SK-N-SH treated with all-trans-retinoic acid at 6 μM for 48 hours (cell line): ENCODE measurements around the gene FKBP2.

Source experiments
- ATAC-seq: fragments of 200-7000 bp; cut with Tn5 transposase; 3 replicates; pipeline ENCODE4 v1.9.1; 2020; ENCODE audit warnings: mild to moderate bottlenecking, moderate library complexity
- ARNTL ChIP-seq: fragments of 450-650 bp; formaldehyde crosslinking; IDR thresholded peaks from 2 replicates; pipeline ENCODE4 v1.5.0; 2020; ENCODE audit warnings: low read depth, mild to moderate bottlenecking, moderate library complexity, borderline replicate concordance
- BACH2 ChIP-seq: fragments of 250-450 bp; sonication (Bioruptor Pico); IDR thresholded peaks from 2 replicates; pipeline ENCODE4 v1.9.0; 2021; ENCODE audit warnings: mild to moderate bottlenecking, borderline replicate concordance
- CSDC2 ChIP-seq: fragments of 250-450 bp; sonication (Bioruptor Pico); IDR thresholded peaks from 2 replicates; pipeline ENCODE4 v1.5.0; 2020; ENCODE audit warnings: mild to moderate bottlenecking, moderate library complexity
- CSRNP3 ChIP-seq: fragments of 250-450 bp; sonication (Bioruptor Pico); IDR thresholded peaks from 2 replicates; pipeline ENCODE4 v1.5.1; 2021; ENCODE audit warnings: mild to moderate bottlenecking, moderate library complexity
- ESRRG ChIP-seq: fragments of 250-450 bp; sonication (Bioruptor Pico); IDR thresholded peaks from 2 replicates; pipeline ENCODE4 v1.6.1; 2021; ENCODE audit warnings: mild to moderate bottlenecking
- GLIS3 ChIP-seq: fragments of 250-450 bp; sonication (Bioruptor Pico); IDR thresholded peaks from 2 replicates; pipeline ENCODE4 v1.5.0; 2020; ENCODE audit warnings: mild to moderate bottlenecking, moderate library complexity
- ISL1 ChIP-seq: fragments of 250-450 bp; sonication (Bioruptor Pico); IDR thresholded peaks from 2 replicates; pipeline ENCODE4 v2.1.2; 2022; ENCODE audit warnings: mild to moderate bottlenecking, moderate library complexity
- OSR1 ChIP-seq: fragments of 250-450 bp; sonication (Bioruptor Pico); IDR thresholded peaks from 2 replicates; pipeline ENCODE4 v1.8.0; 2022; ENCODE audit warnings: moderate library complexity, mild to moderate bottlenecking, inconsistent platforms
- PPARA ChIP-seq: fragments of 250-450 bp; sonication (Bioruptor Pico); IDR thresholded peaks from 2 replicates; pipeline ENCODE4 v1.5.0; 2020; ENCODE audit warnings: mild to moderate bottlenecking, borderline replicate concordance
- SNAI2 ChIP-seq: fragments of 250-450 bp; sonication (Bioruptor Pico); IDR thresholded peaks from 2 replicates; pipeline ENCODE4 v1.5.0; 2020; ENCODE audit warnings: mild to moderate bottlenecking, moderate library complexity
- TCF4 ChIP-seq: fragments of 250-450 bp; sonication (Bioruptor Pico); IDR thresholded peaks from 2 replicates; pipeline ENCODE4 v1.8.0; 2021; ENCODE audit warnings: mild to moderate bottlenecking, moderate library complexity, borderline replicate concordance
- TSHZ2 ChIP-seq: fragments of 250-450 bp; sonication (Bioruptor Pico); IDR thresholded peaks from 2 replicates; pipeline ENCODE4 v1.5.0; 2020; ENCODE audit warnings: mild to moderate bottlenecking, moderate library complexity
- ZC3H10 ChIP-seq: fragments of 250-450 bp; sonication (Bioruptor Pico); IDR thresholded peaks from 2 replicates; pipeline ENCODE4 v1.5.1; 2021; ENCODE audit warnings: mild to moderate bottlenecking, moderate library complexity
- ZFP3 ChIP-seq: fragments of 250-450 bp; sonication (Bioruptor Pico); IDR thresholded peaks from 2 replicates; pipeline ENCODE4 v1.5.0; 2020; ENCODE audit warnings: mild to moderate bottlenecking, moderate library complexity
- ZFP30 ChIP-seq: fragments of 450-650 bp; formaldehyde crosslinking; IDR thresholded peaks from 2 replicates; pipeline ENCODE4 v1.5.0; 2022; ENCODE audit warnings: mild to moderate bottlenecking, moderate library complexity
- ZNF70 ChIP-seq: fragments of 450-650 bp; formaldehyde crosslinking; IDR thresholded peaks from 2 replicates; pipeline ENCODE4 v1.5.0; 2020; ENCODE audit warnings: mild to moderate bottlenecking, moderate library complexity
- ZNF8 ChIP-seq: fragments of 450-650 bp; formaldehyde crosslinking; IDR thresholded peaks from 2 replicates; pipeline ENCODE4 v1.5.0; 2020; ENCODE audit warnings: mild to moderate bottlenecking, moderate library complexity
- TF ChIP-seq, protein P1 (sequence below): fragments of 250-450 bp; sonication (Bioruptor Pico); IDR thresholded peaks from 2 replicates; pipeline ENCODE4 v1.8.0; 2021; ENCODE audit warnings: low read depth, mild to moderate bottlenecking, moderate library complexity, borderline replicate concordance
- TF ChIP-seq, protein P2 (sequence below): fragments of 250-450 bp; sonication (Bioruptor Pico); IDR thresholded peaks from 2 replicates; pipeline ENCODE4 v1.5.1; 2020; ENCODE audit warnings: low read depth, mild to moderate bottlenecking, moderate library complexity
- TF ChIP-seq, protein P3 (sequence below): fragments of 250-450 bp; sonication (Bioruptor Pico); IDR thresholded peaks from 2 replicates; pipeline ENCODE4 v1.8.0; 2020; ENCODE audit warnings: mild to moderate bottlenecking, moderate library complexity, borderline replicate concordance

FKBP2 gene

GRCh38 chr11:64290352-64291261, 49.7 kb downstream of the FKBP2 start:
- ATAC-seq: no peak
- TF ChIP-seq, protein P1, sequence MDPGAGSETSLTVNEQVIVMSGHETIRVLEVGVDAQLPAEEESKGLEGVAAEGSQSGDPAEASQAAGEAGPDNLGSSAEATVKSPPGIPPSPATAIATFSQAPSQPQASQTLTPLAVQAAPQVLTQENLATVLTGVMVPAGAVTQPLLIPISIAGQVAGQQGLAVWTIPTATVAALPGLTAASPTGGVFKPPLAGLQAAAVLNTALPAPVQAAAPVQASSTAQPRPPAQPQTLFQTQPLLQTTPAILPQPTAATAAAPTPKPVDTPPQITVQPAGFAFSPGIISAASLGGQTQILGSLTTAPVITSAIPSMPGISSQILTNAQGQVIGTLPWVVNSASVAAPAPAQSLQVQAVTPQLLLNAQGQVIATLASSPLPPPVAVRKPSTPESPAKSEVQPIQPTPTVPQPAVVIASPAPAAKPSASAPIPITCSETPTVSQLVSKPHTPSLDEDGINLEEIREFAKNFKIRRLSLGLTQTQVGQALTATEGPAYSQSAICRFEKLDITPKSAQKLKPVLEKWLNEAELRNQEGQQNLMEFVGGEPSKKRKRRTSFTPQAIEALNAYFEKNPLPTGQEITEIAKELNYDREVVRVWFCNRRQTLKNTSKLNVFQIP (CRISPR knock-in tag): no peak
- TF ChIP-seq ESRRG (CRISPR knock-in tag): no peak
- TF ChIP-seq PPARA: no peak
- TF ChIP-seq SNAI2 (CRISPR knock-in tag): no peak
- no peak for TF ChIP-seq ZFP30
- TF ChIP-seq ZFP3 (CRISPR knock-in tag): no peak
- no peak for TF ChIP-seq TCF4 (CRISPR knock-in tag)

DNA sequence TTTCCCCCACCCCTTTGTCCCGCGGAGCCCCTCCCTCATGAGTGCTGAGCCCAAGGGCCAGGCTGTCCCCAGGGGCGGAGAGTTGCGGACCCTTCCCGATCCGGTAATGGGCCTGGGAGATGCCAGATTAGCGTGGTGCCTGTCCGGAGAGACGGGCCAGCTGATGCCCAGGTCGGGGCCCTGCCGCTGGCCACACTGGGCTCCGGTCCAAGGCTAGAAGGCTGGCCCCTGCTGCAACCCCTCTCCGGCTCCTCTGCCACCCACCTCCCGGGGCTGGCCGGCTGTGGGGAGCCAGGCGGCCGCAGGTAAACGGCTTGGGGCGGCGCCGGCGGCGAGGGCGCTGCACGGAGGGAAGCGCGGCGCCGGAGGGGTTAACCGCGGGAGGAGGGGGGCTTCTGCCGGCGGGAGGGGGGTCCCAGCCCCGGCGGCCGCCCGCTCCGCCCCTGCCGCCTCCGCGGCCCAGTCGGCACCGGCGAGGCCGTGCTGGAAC, 50.4 kb downstream of the FKBP2 start, which contains the start of gene KCNK4:
Gene KCNK4 (plus strand): TSS at position 41 of the 490 bp plus-strand sequence. CDS start 1,717 bp downstream, outside the sequence.
- peak; percentile 9; the same call in 1 of the 3 replicates for ATAC-seq
- TF ChIP-seq ARNTL (no peak), ZFP3 (CRISPR knock-in tag) (no peak), BACH2 (CRISPR knock-in tag) (no peak), CSRNP3 (CRISPR knock-in tag) (no peak), GLIS3 (CRISPR knock-in tag) (no peak), TCF4 (CRISPR knock-in tag) (no peak), TSHZ2 (CRISPR knock-in tag) (no peak), ZC3H10 (CRISPR knock-in tag) (no peak), OSR1 (no peak), ZNF70 (CRISPR knock-in tag) (no peak), ZFP30 (no peak), CSDC2 (CRISPR knock-in tag) (no peak), PPARA (no peak), ZNF8 (CRISPR knock-in tag) (no peak), ISL1 (CRISPR knock-in tag) (no peak), SNAI2 (CRISPR knock-in tag) (no peak)
- TF ChIP-seq, protein P1 (CRISPR knock-in tag): no peak
- TF ChIP-seq, protein P2, sequence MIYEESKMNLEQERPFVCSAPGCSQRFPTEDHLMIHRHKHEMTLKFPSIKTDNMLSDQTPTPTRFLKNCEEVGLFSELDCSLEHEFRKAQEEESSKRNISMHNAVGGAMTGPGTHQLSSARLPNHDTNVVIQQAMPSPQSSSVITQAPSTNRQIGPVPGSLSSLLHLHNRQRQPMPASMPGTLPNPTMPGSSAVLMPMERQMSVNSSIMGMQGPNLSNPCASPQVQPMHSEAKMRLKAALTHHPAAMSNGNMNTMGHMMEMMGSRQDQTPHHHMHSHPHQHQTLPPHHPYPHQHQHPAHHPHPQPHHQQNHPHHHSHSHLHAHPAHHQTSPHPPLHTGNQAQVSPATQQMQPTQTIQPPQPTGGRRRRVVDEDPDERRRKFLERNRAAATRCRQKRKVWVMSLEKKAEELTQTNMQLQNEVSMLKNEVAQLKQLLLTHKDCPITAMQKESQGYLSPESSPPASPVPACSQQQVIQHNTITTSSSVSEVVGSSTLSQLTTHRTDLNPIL (CRISPR knock-in tag): no peak
- TF ChIP-seq, protein P3, sequence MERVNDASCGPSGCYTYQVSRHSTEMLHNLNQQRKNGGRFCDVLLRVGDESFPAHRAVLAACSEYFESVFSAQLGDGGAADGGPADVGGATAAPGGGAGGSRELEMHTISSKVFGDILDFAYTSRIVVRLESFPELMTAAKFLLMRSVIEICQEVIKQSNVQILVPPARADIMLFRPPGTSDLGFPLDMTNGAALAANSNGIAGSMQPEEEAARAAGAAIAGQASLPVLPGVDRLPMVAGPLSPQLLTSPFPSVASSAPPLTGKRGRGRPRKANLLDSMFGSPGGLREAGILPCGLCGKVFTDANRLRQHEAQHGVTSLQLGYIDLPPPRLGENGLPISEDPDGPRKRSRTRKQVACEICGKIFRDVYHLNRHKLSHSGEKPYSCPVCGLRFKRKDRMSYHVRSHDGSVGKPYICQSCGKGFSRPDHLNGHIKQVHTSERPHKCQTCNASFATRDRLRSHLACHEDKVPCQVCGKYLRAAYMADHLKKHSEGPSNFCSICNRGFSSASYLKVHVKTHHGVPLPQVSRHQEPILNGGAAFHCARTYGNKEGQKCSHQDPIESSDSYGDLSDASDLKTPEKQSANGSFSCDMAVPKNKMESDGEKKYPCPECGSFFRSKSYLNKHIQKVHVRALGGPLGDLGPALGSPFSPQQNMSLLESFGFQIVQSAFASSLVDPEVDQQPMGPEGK (CRISPR knock-in tag): no peak
